WTC11 (cell line): ENCODE measurements around the gene TARDBP. TPM values are rescaled to one million over a fixed set of nuclear protein-coding genes. Genes with fewer than 3 reads are reported as not detected.

Source experiments
- ATAC-seq: fragments of 200-7000 bp; cut with Tn5 transposase; 2 replicates; pipeline ENCODE4 v1.10.0; 2021; ENCODE audit warnings: mild to moderate bottlenecking, moderate library complexity
- CTCF ChIA-PET: fragments of 300-600 bp; sonication (Branson Sonifier 250); formaldehyde crosslinking; loops from one replicate; lab custom pipeline; 2021; ENCODE audit warnings: antibody characterized with exemption; lab: Charles Lee
- POLR2A ChIA-PET: fragments of 350-600 bp; sonication (Branson Sonifier 250); formaldehyde crosslinking; loops from one replicate; lab custom pipeline; 2021; ENCODE audit warnings: antibody characterized with exemption; lab: Charles Lee
- DNase-seq: peaks from one replicate; pipeline ENCODE4 v3.0.0; 2021; ENCODE audit warnings: low spot score
- H3K27ac Mint-ChIP-seq: 2 replicates; pipeline ENCODE4 v1.8.0; 2021; ENCODE audit warnings: mixed read lengths
- H3K27me3 Mint-ChIP-seq: 2 replicates; pipeline ENCODE4 v1.8.0; 2021; ENCODE audit warnings: low read depth, mild to moderate bottlenecking, moderate library complexity, mixed read lengths
- H3K36me3 Mint-ChIP-seq: 2 replicates; pipeline ENCODE4 v1.8.0; 2021; ENCODE audit warnings: mixed read lengths
- H3K4me1 Mint-ChIP-seq: 2 replicates; pipeline ENCODE4 v1.8.0; 2022; ENCODE audit warnings: mixed read lengths
- H3K4me3 Mint-ChIP-seq: 2 replicates; pipeline ENCODE4 v1.8.0; 2021; ENCODE audit warnings: mild to moderate bottlenecking, moderate library complexity, mixed read lengths
- H3K9me3 Mint-ChIP-seq: 2 replicates; pipeline ENCODE4 v1.8.0; 2021; ENCODE audit warnings: mixed read lengths
- CREB1 ChIP-seq: sonication (generic); formaldehyde crosslinking; IDR thresholded peaks from 2 replicates; pipeline ENCODE4 v1.8.0; 2023; ENCODE audit warnings: mild to moderate bottlenecking, missing genetic modification reagents
- CREM ChIP-seq: sonication (generic); formaldehyde crosslinking; IDR thresholded peaks from 2 replicates; pipeline ENCODE4 v1.8.1; 2022; ENCODE audit warnings: mild to moderate bottlenecking, missing genetic modification reagents, moderate library complexity
- E2F1 ChIP-seq: sonication (generic); formaldehyde crosslinking; IDR thresholded peaks from 2 replicates; pipeline ENCODE4 v1.8.0; 2022; ENCODE audit warnings: mild to moderate bottlenecking, missing genetic modification reagents
- E2F5 ChIP-seq: sonication (generic); formaldehyde crosslinking; IDR thresholded peaks from 2 replicates; pipeline ENCODE4 v1.8.1; 2022; ENCODE audit warnings: mild to moderate bottlenecking, moderate library complexity, missing genetic modification reagents
- ETV6 ChIP-seq: sonication (generic); formaldehyde crosslinking; IDR thresholded peaks from 2 replicates; pipeline ENCODE4 v1.8.1; 2022; ENCODE audit warnings: mild to moderate bottlenecking, missing genetic modification reagents
- FOXP4 ChIP-seq: sonication (generic); formaldehyde crosslinking; IDR thresholded peaks from 2 replicates; pipeline ENCODE4 v1.8.0; 2022; ENCODE audit warnings: mild to moderate bottlenecking, missing genetic modification reagents
- MAX ChIP-seq: sonication (generic); formaldehyde crosslinking; IDR thresholded peaks from 2 replicates; pipeline ENCODE4 v1.8.0; 2022; ENCODE audit warnings: mild to moderate bottlenecking, missing genetic modification reagents
- NFYB ChIP-seq: sonication (generic); formaldehyde crosslinking; conservative IDR thresholded peaks from 2 replicates; pipeline ENCODE4 v1.8.0; 2022; ENCODE audit warnings: low read depth, missing genetic modification reagents
- NR3C1 ChIP-seq: sonication (generic); formaldehyde crosslinking; conservative IDR thresholded peaks from 2 replicates; pipeline ENCODE4 v1.8.1; 2023; ENCODE audit warnings: low read depth, mild to moderate bottlenecking, missing genetic modification reagents
- SP1 ChIP-seq: sonication (generic); formaldehyde crosslinking; conservative IDR thresholded peaks from 2 replicates; pipeline ENCODE4 v1.8.1; 2022; ENCODE audit warnings: missing genetic modification reagents
- USF1 ChIP-seq: sonication (generic); formaldehyde crosslinking; IDR thresholded peaks from 2 replicates; pipeline ENCODE4 v1.8.0; 2022; ENCODE audit warnings: mild to moderate bottlenecking, missing genetic modification reagents
- USF2 ChIP-seq: sonication (generic); formaldehyde crosslinking; IDR thresholded peaks from 2 replicates; pipeline ENCODE4 v1.8.1; 2023; ENCODE audit warnings: mild to moderate bottlenecking, missing genetic modification reagents, moderate library complexity
- ZNF219 ChIP-seq: sonication (generic); formaldehyde crosslinking; IDR thresholded peaks from 2 replicates; pipeline ENCODE4 v1.8.0; 2023; ENCODE audit warnings: missing genetic modification reagents, mild to moderate bottlenecking, borderline replicate concordance
- ZNF532 ChIP-seq: fragments of 250-450 bp; sonication (Bioruptor Pico); IDR thresholded peaks from 2 replicates; pipeline ENCODE4 v1.9.0; 2021; ENCODE audit warnings: mild to moderate bottlenecking, borderline replicate concordance
- total RNA-seq: library from RNA; stranded (reverse); gene quantifications from 3 replicates; pipeline ENCODE4 v1.2.3, GENCODE V29; 2021

TARDBP gene
- total RNA-seq, 1 experiment from 2014 or later: 228 TPM

- TF ChIP-seq MAX: peak; percentile 40; the same call in 1 of the 2 replicates
- no peak for TF ChIP-seq CREB1
- no peak for TF ChIP-seq ZNF532 (CRISPR knock-in tag)
- no peak for TF ChIP-seq FOXP4 (CRISPR knock-in tag)
- peak; percentile 26; the same call in 1 of the 2 replicates for TF ChIP-seq USF1 (CRISPR knock-in tag)
Measured at GRCh38 chr1:11059155-11059967, 46.9 kb downstream of the TARDBP start (continued).

- H3K9me3 Mint-ChIP-seq: no peaks in the 10 kb centered on the region
- peak within 1 kb of the TSS; percentile 94 for H3K27ac Mint-ChIP-seq
- H3K36me3 Mint-ChIP-seq: peaks cover 24% of the 10 kb centered on the region
- DNase-seq (peak; percentile 93), ATAC-seq (peak; percentile 95)
- no peaks in the 10 kb centered on the region for H3K27me3 Mint-ChIP-seq
- H3K4me3 Mint-ChIP-seq: peak within 1 kb of the TSS; percentile 94
- POLR2A ChIA-PET: interaction anchor here (0.5 to 1.0 kb wide), 4 partner anchors 39 to 311 kb away, joined by 3 read pairs; partner anchors contain the start of genes EXOSC10 and MTOR
- TF ChIP-seq ZNF219 (CRISPR knock-in tag) (no peak), E2F5 (CRISPR knock-in tag) (peak; percentile 42; the same call in 1 of the 2 replicates), ETV6 (no peak), FOXP4 (CRISPR knock-in tag) (peak; percentile 39; the same call in 1 of the 2 replicates), E2F1 (no peak), NR3C1 (CRISPR knock-in tag) (no peak), SP1 (CRISPR knock-in tag) (peak; percentile 94), MAX (peak; percentile 11; the same call in 1 of the 2 replicates), USF2 (CRISPR knock-in tag) (peak; percentile 91), NFYB (CRISPR knock-in tag) (peak; percentile 85), CREM (CRISPR knock-in tag) (peak; percentile 62; the same call in 1 of the 2 replicates), USF1 (CRISPR knock-in tag) (peak; percentile 46; the same call in 1 of the 2 replicates)
- CTCF ChIA-PET: interaction anchor here (0.6 to 3.3 kb wide), 5 partner anchors 9 to 43 kb away, joined by 3 to 67 read pairs (median 4); partner anchors contain the start of gene EXOSC10
- H3K4me1 Mint-ChIP-seq: peaks cover 16% of the 10 kb centered on the region
Measured at GRCh38 chr1:11059968-11060830, 47.7 kb downstream of the TARDBP start, which contains the start of gene SRM. Gene SRM, minus strand, starts transcription at chr1:11060018. Its CDS starts 75 bp downstream, at chr1:11059943.
